HG02798 (cell line): Measurements from ENCODE around the gene CEACAM18.
"Not testable (repeated sequence)": the region's sequence is repeated elsewhere in the genome, so short reads cannot be mapped to it uniquely, and the experiment has no call there.

Source experiments
- ATAC-seq: cut with Tn5 transposase; IDR thresholded peaks from one replicate; pipeline ENCODE4 v1.9.1; 2021; ENCODE audit warnings: mild to moderate bottlenecking; ENCODE audit not compliant: unreplicated experiment, poor library complexity

The CEACAM18 gene

DNA sequence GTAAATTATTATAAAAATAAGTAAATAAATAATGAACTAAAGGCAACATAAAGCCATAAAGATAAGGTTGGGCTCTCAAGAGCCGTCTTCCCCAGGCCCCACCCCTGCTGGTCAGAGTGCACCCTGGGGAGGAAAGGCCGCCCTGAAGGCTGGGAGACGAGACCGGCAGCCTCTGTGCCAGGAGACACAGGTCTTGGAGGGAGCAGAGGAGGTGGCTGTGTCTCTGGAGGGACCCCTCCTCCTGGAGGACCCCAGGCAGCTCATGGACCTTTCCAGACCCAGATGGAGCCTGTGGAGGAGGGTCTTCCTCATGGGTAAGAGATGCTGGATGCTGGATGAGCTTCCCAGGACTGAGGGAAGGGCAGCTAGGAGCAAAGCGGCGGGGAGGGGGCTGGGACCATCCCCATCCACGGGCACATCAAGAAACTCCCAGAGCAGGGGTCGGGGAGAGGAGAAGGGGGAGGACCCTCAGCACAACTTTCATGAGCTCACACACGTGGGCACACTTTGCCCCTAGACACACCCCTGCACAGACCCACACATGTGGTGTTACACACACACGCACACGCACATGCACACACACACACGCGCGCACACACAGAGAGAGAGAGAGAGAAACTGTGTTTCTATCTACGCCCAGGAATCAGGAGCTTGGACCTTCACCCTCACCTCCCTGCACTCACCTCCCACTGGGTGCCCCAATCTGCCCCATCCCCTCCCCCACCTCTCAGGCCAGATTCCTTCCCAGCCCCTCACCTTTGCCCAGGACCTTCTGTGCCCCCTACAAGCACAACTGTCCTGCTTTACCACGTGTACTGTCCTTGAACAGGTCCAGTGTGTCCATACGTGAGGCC, at the start of gene CEACAM18:
CEACAM18 (plus strand) TSS at position 159 of the 854 bp plus-strand sequence.
- no peak for ATAC-seq

- no peak for ATAC-seq
Measured at GRCh38 chr19:51430221-51430620, 48.1 kb upstream of the CEACAM18 start.

GRCh38 chr19:51431124-51431523, 47.2 kb upstream of the CEACAM18 start:
- no peak for ATAC-seq

GRCh38 chr19:51433043-51433442, 45.3 kb upstream of the CEACAM18 start:
- no peak for ATAC-seq

DNA sequence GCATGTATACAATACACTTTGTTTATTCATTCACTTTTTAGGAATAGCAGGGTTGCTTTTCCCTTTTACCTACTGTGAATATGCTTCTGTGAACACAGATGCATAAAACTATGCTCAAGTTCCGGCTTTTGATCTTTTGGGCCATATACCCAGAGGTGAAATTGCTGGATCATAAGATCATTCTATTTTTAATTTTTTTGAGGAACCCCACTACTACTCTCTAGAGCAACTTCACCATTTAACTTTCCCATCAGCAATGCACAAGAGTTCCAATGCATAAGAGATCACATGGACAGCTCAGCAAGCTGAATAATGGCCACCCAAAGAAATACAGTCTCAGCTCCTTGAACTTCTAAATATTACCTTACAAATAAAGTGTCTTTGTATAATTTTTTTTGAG, 43.9 kb upstream of the CEACAM18 start:
- ATAC-seq, result no peak

GRCh38 chr19:51439021-51439465, 39.3 kb upstream of the CEACAM18 start:
- no peak for ATAC-seq

- no peak for ATAC-seq
Measured at GRCh38 chr19:51440052-51440451, 38.3 kb upstream of the CEACAM18 start.

DNA sequence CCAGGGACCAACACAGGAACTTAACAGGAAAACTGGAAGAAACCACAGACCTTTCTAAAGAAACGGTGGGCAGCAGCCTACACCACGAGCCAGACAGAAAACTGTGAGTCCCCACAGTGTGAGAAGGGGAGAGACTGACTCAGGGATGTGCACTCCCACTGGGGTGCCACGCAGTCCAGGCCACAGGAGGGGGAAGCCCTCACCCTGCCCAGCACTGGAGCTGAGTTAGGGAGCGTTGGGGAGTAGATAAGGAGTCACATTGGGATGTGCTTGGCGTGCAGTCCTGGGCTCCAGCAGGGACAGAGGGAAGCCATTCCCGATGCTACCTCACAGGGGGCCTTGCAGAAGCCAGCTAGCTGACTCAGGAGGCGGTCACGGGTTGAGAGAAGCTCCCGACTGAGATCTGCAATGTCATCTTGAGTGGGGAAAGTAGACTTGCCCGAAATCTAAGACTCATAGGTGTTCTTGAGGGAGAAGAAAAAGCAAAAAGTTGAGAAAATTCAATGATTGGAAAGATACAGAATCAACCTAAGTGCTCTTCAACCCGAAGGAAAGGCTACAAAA, 37.4 kb upstream of the CEACAM18 start:
- no peak for ATAC-seq

DNA sequence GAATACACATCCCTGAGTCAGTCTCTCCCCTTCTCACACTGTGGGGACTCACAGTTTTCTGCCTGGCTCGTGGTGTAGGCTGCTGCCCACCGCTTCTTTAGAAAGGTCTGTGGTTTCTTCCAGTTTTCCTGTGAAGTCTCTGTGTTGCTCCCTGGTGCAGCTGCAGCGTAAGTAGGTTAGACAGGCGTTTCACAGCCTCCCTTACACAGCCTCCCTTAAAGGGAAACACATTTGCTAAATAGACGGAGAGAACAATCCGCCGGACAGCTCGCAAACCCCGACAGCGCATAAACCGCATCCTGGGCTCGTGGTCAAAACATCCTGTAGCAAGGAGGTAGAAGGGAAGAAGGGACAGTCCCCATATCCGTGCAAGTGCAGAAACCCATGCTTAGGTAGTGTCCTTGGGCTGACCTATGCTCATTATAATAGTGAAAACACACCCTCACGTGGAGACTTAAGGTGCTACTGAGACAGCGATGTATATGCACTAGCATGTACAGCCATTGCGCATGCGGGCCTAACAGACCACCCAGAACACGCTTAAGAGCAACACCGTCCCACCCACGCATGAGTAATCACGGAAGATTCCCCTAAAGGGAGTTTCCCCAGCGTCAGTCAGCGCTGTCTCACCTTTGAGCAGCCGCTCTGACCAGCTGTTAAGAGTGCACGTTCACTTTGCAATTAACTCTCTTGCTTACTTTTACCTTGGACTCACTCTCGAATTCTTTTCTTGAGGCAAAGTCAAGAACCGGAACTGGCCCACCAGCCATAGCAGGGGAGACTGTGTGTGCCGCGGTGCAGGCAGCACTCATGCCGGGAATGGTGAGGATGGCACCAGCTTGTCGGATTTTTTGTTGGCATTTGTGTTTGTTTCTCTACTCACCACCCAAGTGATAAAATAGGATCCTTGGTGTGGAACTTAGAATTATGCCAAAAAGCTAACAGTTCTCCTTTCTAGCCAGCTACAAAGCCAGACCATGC, 36.6 kb upstream of the CEACAM18 start:
- ATAC-seq, result peak; percentile 89

GRCh38 chr19:51447510-51447909, 30.8 kb upstream of the CEACAM18 start:
- not testable (repeated sequence) for ATAC-seq

GRCh38 chr19:51448011-51448410, 30.3 kb upstream of the CEACAM18 start:
- ATAC-seq, result no peak

- no peak for ATAC-seq
Measured at GRCh38 chr19:51448411-51449016, 29.8 kb upstream of the CEACAM18 start.

GRCh38 chr19:51450730-51451307, 27.5 kb upstream of the CEACAM18 start:
- no peak for ATAC-seq

DNA sequence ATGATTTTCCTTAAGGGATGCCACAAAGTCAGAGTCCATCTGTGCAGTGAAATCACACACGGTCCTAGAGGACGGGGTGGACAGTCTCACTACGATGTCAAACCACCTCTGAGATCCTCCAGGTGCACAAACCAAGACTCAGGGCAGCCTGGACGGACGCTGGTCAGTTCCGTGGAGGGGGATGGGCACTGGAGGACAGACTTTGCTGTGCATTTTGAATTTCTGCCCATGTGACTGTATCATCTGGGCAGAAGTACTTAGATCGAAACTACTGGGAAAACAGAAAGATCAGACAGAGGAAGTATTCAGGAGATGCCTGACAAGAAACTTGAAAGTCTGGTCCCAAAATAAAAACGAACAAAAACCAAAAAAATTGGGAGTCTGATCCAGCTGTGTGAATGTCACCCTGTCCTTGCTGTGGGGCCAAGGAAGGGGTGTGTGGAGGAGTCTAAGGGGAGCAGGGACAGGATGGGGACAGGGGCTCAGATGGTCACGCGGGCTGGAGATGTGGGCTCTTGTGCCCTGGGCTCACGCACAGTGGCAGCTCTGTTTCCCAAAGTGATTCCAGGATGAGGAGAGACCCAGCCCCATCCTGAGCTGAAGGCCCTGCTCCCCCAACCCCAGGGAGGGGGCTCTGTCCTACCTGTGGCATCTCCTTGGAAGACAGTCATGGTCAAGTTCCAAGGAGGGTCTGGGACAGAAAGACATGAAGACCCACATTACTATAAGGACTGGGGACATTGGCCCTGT, 21.6 kb upstream of the CEACAM18 start:
- no peak for ATAC-seq

GRCh38 chr19:51457351-51458013, 20.9 kb upstream of the CEACAM18 start:
- ATAC-seq, result no peak

- ATAC-seq, result no peak
Measured at GRCh38 chr19:51458051-51458645, 20.2 kb upstream of the CEACAM18 start, which contains the start of gene SIGLEC8. TSS of gene SIGLEC8 (minus strand) at chr19:51458454. CDS start at chr19:51458387, 67 bp downstream.

DNA sequence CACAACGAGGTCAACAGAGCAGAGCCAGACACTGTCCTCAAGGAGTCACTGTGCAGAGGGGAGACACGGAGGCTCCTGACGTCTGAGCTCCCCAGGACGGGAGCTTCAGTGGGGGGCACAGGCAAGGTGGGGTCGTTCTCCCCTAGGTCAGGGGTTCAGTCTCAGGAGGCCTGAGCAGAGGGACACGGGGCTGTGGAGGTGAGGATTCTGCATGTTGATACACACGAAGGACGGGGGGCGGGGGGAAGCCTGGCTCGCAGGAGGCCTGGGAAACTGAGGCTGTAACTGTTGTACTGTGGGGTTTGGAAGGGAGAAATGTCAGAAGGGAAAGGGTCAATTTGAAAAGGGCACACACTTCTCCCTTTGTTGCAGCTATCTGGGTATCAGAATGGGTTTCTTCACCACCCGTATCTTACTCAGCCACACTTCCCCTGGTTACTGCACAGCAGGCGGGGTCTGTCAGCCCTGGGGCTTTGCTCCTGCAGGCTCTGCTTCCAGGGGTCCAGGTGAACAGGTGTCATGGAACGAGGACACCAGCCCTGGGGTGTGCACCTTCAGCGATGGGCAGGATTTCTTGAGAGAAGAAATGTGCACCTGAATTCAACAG, 19.3 kb upstream of the CEACAM18 start:
- no peak for ATAC-seq
